Measurements from ENCODE around the gene EZH2. TPM values are rescaled to one million over a fixed set of nuclear protein-coding genes. Genes with fewer than 3 reads are reported as not detected.

EZH2 gene
- total and polyA plus RNA-seq, 2 donors (not counting 1 experiment from before 2014, with no cell fraction given): 7.1 to 10.1 TPM

GRCh38 chr7:148806187-148806586, 77.9 kb downstream of the EZH2 start:
- no peak overlapping the region for H2AFZ ChIP-seq (ENCODE audit: low read length)
- H3K79me2 ChIP-seq (ENCODE audit: control insufficient read depth, insufficient read depth, low read length): no peaks in the 10 kb centered on the region
- H3K27ac ChIP-seq (ENCODE audit: insufficient read depth, low read length): no peak overlapping the region
- H4K20me1 ChIP-seq (ENCODE audit: control insufficient read depth, extremely low read depth, insufficient read depth, low read length): no peaks in the 10 kb centered on the region
- no peak overlapping the region for H3K4me2 ChIP-seq (ENCODE audit: extremely low read depth, insufficient read depth, low read length)
- H3K9ac ChIP-seq (ENCODE audit: insufficient read depth, low read length): no peak overlapping the region
- TF ChIP-seq EZH2 (IDR thresholded peaks at IDR 0.05; ENCODE audit: low read length, missing control alignments) (no peak), CTCF (conservative IDR thresholded peaks at IDR 0.05 in 1 of 2, IDR thresholded peaks at IDR 0.05 in 1 of 2; ENCODE audit: low read depth in 1 of 2, low read length in 2 of 2) (no peak)
- no peaks in the 10 kb centered on the region for H3K27me3 ChIP-seq (ENCODE audit: control insufficient read depth, insufficient read depth, low read length)
- no peak for DNase-seq (ENCODE audit: low read depth in 2 of 2)
- no peaks in the 10 kb centered on the region for H3K9me3 ChIP-seq (ENCODE audit: control insufficient read depth, insufficient read depth, low read depth, low read length)
- H3K36me3 ChIP-seq (ENCODE audit: control insufficient read depth, insufficient read depth, low read length): peaks cover 13% of the 10 kb centered on the region
- no peak overlapping the region for H3K4me3 ChIP-seq (replicated peaks in 1 of 4; ENCODE audit: control extremely low read depth in 1 of 4, insufficient read depth in 1 of 4, low read depth in 3 of 4, low read length in 4 of 4)
- no peaks in the 10 kb centered on the region for H3K4me1 ChIP-seq (ENCODE audit: control insufficient read depth, extremely low read depth, insufficient read depth, low read length)

- H3K4me2 ChIP-seq (ENCODE audit: extremely low read depth, insufficient read depth, low read length): no peak overlapping the region
- peaks cover 15% of the 10 kb centered on the region for H3K36me3 ChIP-seq (ENCODE audit: control insufficient read depth, insufficient read depth, low read length)
- H3K4me3 ChIP-seq (replicated peaks in 1 of 4; ENCODE audit: control extremely low read depth in 1 of 4, insufficient read depth in 1 of 4, low read depth in 3 of 4, low read length in 4 of 4): no peak overlapping the region
- no peaks in the 10 kb centered on the region for H3K4me1 ChIP-seq (ENCODE audit: control insufficient read depth, extremely low read depth, insufficient read depth, low read length)
- no peaks in the 10 kb centered on the region for H4K20me1 ChIP-seq (ENCODE audit: control insufficient read depth, extremely low read depth, insufficient read depth, low read length)
- no peak for TF ChIP-seq CTCF (conservative IDR thresholded peaks at IDR 0.05 in 1 of 2, IDR thresholded peaks at IDR 0.05 in 1 of 2; ENCODE audit: low read depth in 1 of 2, low read length in 2 of 2)
- TF ChIP-seq EZH2 (IDR thresholded peaks at IDR 0.05; ENCODE audit: low read length, missing control alignments): no peak
- H3K9ac ChIP-seq (ENCODE audit: insufficient read depth, low read length): no peak overlapping the region
- H3K27ac ChIP-seq (ENCODE audit: insufficient read depth, low read length): no peak overlapping the region
- no peak overlapping the region for H2AFZ ChIP-seq (ENCODE audit: low read length)
- no peaks in the 10 kb centered on the region for H3K79me2 ChIP-seq (ENCODE audit: control insufficient read depth, insufficient read depth, low read length)
- no peak for DNase-seq (ENCODE audit: low read depth in 2 of 2)
- no peaks in the 10 kb centered on the region for H3K9me3 ChIP-seq (ENCODE audit: control insufficient read depth, insufficient read depth, low read depth, low read length)
- H3K27me3 ChIP-seq (ENCODE audit: control insufficient read depth, insufficient read depth, low read length): no peaks in the 10 kb centered on the region
These were observed 79.5 kb downstream of the EZH2 start for GRCh38 chr7:148804343-148805235.

GRCh38 chr7:148803094-148803493, 81.0 kb downstream of the EZH2 start:
- TF ChIP-seq CTCF (conservative IDR thresholded peaks at IDR 0.05 in 1 of 2, IDR thresholded peaks at IDR 0.05 in 1 of 2; ENCODE audit: low read depth in 1 of 2, low read length in 2 of 2) (no peak), EZH2 (IDR thresholded peaks at IDR 0.05; ENCODE audit: low read length, missing control alignments) (no peak)
- no peaks in the 10 kb centered on the region for H3K4me1 ChIP-seq (ENCODE audit: control insufficient read depth, extremely low read depth, insufficient read depth, low read length)
- H3K4me3 ChIP-seq (replicated peaks in 1 of 4; ENCODE audit: control extremely low read depth in 1 of 4, insufficient read depth in 1 of 4, low read depth in 3 of 4, low read length in 4 of 4): no peak overlapping the region
- H3K79me2 ChIP-seq (ENCODE audit: control insufficient read depth, insufficient read depth, low read length): no peaks in the 10 kb centered on the region
- no peak overlapping the region for H2AFZ ChIP-seq (ENCODE audit: low read length)
- no peak overlapping the region for H3K27ac ChIP-seq (ENCODE audit: insufficient read depth, low read length)
- H4K20me1 ChIP-seq (ENCODE audit: control insufficient read depth, extremely low read depth, insufficient read depth, low read length): no peaks in the 10 kb centered on the region
- no peak overlapping the region for H3K9ac ChIP-seq (ENCODE audit: insufficient read depth, low read length)
- H3K9me3 ChIP-seq (ENCODE audit: control insufficient read depth, insufficient read depth, low read depth, low read length): no peaks in the 10 kb centered on the region
- no peak for DNase-seq (ENCODE audit: low read depth in 2 of 2)
- no peaks in the 10 kb centered on the region for H3K27me3 ChIP-seq (ENCODE audit: control insufficient read depth, insufficient read depth, low read length)
- no peak overlapping the region for H3K4me2 ChIP-seq (ENCODE audit: extremely low read depth, insufficient read depth, low read length)
- peaks cover 14% of the 10 kb centered on the region for H3K36me3 ChIP-seq (ENCODE audit: control insufficient read depth, insufficient read depth, low read length)
